ENCODE results near the gene CDH12. TPM values are rescaled to one million over a fixed set of nuclear protein-coding genes. Genes with fewer than 3 reads are reported as not detected.

CDH12 gene
- polyA plus RNA-seq, 2 of the 4 experiments (the other 2 are of a cell fraction): 0.04 TPM; not detected in 1

DNA sequence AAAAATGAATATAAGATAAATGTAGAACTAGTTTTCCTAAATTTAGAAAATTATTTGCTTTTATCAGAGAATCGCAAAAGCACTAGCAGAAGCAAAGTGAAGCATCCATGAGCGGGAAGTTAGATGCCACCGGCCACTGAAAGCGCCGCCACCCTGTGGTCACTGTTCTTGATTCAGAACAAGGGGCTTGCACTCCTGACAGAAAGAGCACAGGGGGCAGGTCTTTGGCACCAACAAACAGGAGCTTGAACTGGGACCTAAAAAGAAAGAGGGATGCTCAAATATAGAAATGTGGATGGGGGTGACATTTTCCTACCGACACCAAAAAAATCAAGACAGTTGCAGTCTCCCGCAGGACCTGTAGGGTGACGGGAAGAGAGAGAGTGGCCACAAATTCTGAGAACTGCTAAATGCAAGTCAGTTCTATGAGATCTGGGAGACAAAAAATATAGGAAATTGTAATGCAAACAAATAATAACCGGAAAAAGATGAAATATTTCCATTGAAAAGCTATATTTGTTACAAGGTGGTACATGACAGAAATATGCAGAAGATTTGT lies 144.3 kb downstream of the CDH12 start:
- no peak for DNase-seq (ENCODE audit: low read depth in 1 of 2, low spot score in 1 of 2)
- 60% methylated on average over 9 of the region's 9 CpGs for WGBS (ENCODE audit: missing lambda C conversion rate)
- H3K27ac ChIP-seq: no peak overlapping the region
- ATAC-seq: no peak
- H3K4me2 ChIP-seq: no peak overlapping the region
- CTCF ChIA-PET: no interaction called here
- TF ChIP-seq RARB (CRISPR knock-in tag; IDR thresholded peaks at IDR 0.05): no peak
- no peak for TF ChIP-seq JUNB (IDR thresholded peaks at IDR 0.05)
- TF ChIP-seq FOSL2 (IDR thresholded peaks at IDR 0.05): no peak
- no peak for TF ChIP-seq FOSL2 (CRISPR knock-in tag; IDR thresholded peaks at IDR 0.05)
- no peak for TF ChIP-seq ZNF302 (CRISPR knock-in tag; IDR thresholded peaks at IDR 0.05)
- no peak for TF ChIP-seq RCOR1 (IDR thresholded peaks at IDR 0.05; ENCODE audit: low read depth, low read length)
- no peak for TF ChIP-seq KDM1A (IDR thresholded peaks at IDR 0.05; ENCODE audit: low read depth)
- H3K4me3 ChIP-seq: no peak overlapping the region
- H3K9me3 ChIP-seq: no peaks in the 10 kb centered on the region
- POLR2A ChIA-PET: no interaction called here
- H3K4me1 ChIP-seq: no peaks in the 10 kb centered on the region
- no peak for FAIRE-seq

- Histone ChIP-seq H3K4me3 (no peak overlapping the region), H3K4me2 (no peak overlapping the region), H3K4me1 (no peaks in the 10 kb centered on the region), H3K9me3 (no peaks in the 10 kb centered on the region), H3K27ac (no peak overlapping the region)
- DNase-seq (ENCODE audit: low read depth in 1 of 2, low spot score in 1 of 2): no peak
- CTCF ChIA-PET: no interaction called here
- 0% methylated on average over 1 of the region's 1 CpG for WGBS (ENCODE audit: missing lambda C conversion rate)
- ATAC-seq: no peak
- TF ChIP-seq EHMT2 (IDR thresholded peaks at IDR 0.05; ENCODE audit: low read depth): no peak
- no peak for TF ChIP-seq BHLHE40 (IDR thresholded peaks at IDR 0.05; ENCODE audit: low read depth, low read length)
- no peak for TF ChIP-seq NFE2L2 (conservative IDR thresholded peaks at IDR 0.05; ENCODE audit: low read length)
- TF ChIP-seq PHF8 (IDR thresholded peaks at IDR 0.05; ENCODE audit: borderline replicate concordance, low read depth): no peak
- TF ChIP-seq RFX5 (IDR thresholded peaks at IDR 0.05): no peak
- TF ChIP-seq HDAC2 (IDR thresholded peaks at IDR 0.05): no peak
- TF ChIP-seq POLR2AphosphoS2 (conservative IDR thresholded peaks at IDR 0.05; ENCODE audit: low read length): no peak
- no peak for FAIRE-seq
- POLR2A ChIA-PET: no interaction called here
These were observed 146.2 kb downstream of the CDH12 start for GRCh38 chr5:22706901-22707300.

DNA sequence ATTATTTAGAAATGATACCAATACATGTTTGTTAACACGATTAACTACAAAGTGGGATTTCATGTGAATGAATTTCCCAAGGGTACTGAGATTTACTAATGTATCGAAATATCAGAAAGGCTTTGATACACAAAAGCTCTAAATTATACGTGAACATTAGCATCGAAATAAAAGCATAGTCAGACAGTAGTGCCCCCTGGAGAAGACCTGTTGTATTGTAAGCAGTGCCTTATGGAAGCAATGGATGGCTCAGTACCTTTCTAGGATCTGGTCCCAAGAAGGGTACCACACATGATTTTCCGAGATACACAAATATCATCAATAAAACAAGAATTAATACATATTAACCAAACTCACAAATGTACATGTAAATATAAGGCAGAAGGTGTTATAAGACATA lies 153.8 kb downstream of the CDH12 start:
- TF ChIP-seq NR3C1 (IDR thresholded peaks at IDR 0.05) (no peak), FOXS1 (CRISPR knock-in tag; IDR thresholded peaks at IDR 0.05) (no peak), MAFK (IDR thresholded peaks at IDR 0.05; ENCODE audit: partially characterized antibody) (no peak), EP300 (IDR thresholded peaks at IDR 0.05) (no peak), NFE2L2 (conservative IDR thresholded peaks at IDR 0.05; ENCODE audit: low read length) (no peak), HDAC2 (IDR thresholded peaks at IDR 0.05) (no peak), EHMT2 (IDR thresholded peaks at IDR 0.05; ENCODE audit: low read depth) (no peak), JUN (IDR thresholded peaks at IDR 0.05) (no peak)
- TF ChIP-seq, protein P1, sequence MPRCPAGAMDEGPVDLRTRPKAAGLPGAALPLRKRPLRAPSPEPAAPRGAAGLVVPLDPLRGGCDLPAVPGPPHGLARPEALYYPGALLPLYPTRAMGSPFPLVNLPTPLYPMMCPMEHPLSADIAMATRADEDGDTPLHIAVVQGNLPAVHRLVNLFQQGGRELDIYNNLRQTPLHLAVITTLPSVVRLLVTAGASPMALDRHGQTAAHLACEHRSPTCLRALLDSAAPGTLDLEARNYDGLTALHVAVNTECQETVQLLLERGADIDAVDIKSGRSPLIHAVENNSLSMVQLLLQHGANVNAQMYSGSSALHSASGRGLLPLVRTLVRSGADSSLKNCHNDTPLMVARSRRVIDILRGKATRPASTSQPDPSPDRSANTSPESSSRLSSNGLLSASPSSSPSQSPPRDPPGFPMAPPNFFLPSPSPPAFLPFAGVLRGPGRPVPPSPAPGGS (IDR thresholded peaks at IDR 0.05): no peak

GRCh38 chr5:22693121-22693520 lies 160.0 kb downstream of the CDH12 start:
- no peak overlapping the region for H3K4me3 ChIP-seq
- H3K4me1 ChIP-seq: no peaks in the 10 kb centered on the region
- FAIRE-seq: no peak
- H3K9me3 ChIP-seq: no peaks in the 10 kb centered on the region
- ChIA-PET CTCF (no interaction called here), POLR2A (no interaction called here)
- no peak overlapping the region for H3K27ac ChIP-seq
- no peak for ATAC-seq
- H3K4me2 ChIP-seq: no peak overlapping the region
- under 1% methylated on average over 4 of the region's 4 CpGs for WGBS (ENCODE audit: missing lambda C conversion rate)
- DNase-seq (ENCODE audit: low read depth in 1 of 2, low spot score in 1 of 2): no peak
- TF ChIP-seq KDM1A (IDR thresholded peaks at IDR 0.05; ENCODE audit: low read depth): no peak
- TF ChIP-seq HDAC2 (IDR thresholded peaks at IDR 0.05): no peak

More for the DNA sequence above, 153.8 kb downstream of the CDH12 start:
- CTCF ChIA-PET: interaction anchor here (0.6 kb wide), 1 partner anchor 830 kb away, joined by 6 read pairs; no protein-coding TSS in a partner anchor
- H3K27ac ChIP-seq: no peak overlapping the region
- H3K4me1 ChIP-seq: no peaks in the 10 kb centered on the region
- no peak overlapping the region for H3K4me2 ChIP-seq
- H3K9me3 ChIP-seq: no peaks in the 10 kb centered on the region
- ATAC-seq (no peak), FAIRE-seq (no peak), DNase-seq (ENCODE audit: low read depth in 1 of 2, low spot score in 1 of 2) (no peak)
- no peak overlapping the region for H3K4me3 ChIP-seq
- WGBS (ENCODE audit: missing lambda C conversion rate): 1% methylated on average over 5 of the region's 5 CpGs
- POLR2A ChIA-PET: no interaction called here
